GM21717 (cell line): Measurements from ENCODE around the gene SLC11A1.

Experiments used
- ATAC-seq: cut with Tn5 transposase; IDR thresholded peaks from one replicate; pipeline ENCODE4 v1.9.1; 2021; ENCODE audit warnings: mild to moderate bottlenecking, moderate library complexity; ENCODE audit not compliant: unreplicated experiment

SLC11A1 gene

DNA sequence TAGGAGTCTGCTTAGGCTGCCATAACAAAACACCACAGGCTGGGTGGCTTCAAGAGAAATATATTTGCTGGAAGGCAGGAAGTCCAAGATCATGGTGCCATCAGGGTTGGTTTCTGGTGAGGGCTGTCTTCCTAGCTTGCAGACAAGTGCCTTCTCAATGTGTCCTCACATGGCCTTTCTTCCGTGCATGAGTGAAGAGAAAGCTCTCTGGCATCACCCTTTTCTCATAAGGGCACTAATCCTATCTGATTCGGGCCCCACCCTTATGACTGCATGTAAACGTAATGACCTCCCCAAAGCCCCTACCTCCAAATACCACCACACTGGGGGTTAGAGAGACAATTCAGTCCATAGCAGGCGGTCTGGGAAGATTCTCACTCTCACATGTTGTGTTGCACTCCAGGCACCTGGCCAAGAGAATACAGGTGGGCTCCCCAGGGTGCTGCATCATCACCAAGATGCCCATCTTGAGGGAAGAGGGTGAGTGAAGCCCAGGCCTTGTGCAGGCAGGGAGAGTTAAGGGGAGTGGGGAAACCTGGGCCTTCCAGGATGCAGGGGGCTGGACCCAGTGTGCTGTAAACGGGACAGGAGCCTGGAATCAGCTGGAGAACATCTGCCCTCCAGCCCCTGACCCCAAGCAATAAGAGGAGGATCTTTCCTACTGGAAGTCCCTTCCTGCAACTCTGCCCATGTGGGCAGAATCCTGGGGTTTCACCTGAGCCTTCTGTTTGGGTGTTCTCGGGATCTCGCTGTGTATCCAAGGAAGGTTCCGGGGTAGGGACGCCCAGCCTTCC, 15.3 kb upstream of the SLC11A1 start:
- ATAC-seq: no peak

DNA sequence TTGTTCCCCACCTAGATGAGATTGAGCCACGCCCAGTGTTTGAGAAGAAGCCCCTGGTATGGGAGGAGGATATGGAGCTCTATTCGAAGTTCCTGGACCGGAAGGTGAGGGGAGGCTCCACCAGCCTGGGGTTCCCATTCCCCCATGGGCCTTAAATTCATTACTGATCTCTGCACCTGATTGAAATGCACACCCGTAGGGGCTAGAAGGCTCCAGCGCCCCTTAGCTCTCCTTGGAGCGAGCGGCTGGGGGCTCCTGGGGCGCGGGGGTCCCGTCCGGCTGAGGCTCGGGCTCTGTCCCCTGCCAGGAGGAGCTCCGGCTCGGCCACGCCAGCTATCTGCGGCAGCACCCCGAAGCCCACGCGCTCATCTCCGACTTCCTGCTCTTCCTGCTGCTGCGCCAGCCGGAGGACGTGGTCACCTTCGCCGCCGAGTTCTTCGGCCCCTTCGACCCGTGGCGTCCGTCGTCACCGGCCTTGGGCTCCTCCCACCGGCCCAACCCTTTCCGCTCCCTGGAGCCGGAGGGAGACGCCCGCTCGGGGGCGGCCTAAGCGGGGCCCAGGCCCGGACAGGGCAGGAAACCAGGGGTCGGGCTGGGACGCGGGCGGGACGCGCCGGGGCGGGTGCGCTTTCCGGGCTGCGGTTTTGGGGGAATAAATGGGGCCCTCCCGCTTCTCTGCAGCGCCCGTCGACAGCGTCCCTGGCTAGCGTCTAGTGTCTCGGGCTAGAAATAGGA, 14.5 kb upstream of the SLC11A1 start:
- ATAC-seq: peak; percentile 95

DNA sequence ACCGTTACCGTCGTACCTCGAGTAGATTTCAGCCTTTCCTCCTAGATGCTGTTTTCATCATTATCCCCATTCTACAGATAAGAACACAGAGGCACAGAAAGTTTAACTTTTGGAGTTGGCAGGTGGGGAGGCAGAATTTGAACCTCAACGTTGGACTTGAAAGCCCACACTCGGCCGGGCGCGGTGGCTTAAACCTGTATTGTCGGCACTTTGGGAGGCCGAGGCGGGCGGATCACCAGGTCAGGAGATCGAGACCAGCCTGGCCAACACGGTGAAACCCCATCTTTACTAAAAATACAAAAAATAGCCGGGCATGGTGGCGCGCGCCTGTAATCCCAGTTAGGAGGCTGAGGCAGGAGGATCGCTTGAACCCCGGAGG, 13.9 kb upstream of the SLC11A1 start:
- no peak for ATAC-seq

DNA sequence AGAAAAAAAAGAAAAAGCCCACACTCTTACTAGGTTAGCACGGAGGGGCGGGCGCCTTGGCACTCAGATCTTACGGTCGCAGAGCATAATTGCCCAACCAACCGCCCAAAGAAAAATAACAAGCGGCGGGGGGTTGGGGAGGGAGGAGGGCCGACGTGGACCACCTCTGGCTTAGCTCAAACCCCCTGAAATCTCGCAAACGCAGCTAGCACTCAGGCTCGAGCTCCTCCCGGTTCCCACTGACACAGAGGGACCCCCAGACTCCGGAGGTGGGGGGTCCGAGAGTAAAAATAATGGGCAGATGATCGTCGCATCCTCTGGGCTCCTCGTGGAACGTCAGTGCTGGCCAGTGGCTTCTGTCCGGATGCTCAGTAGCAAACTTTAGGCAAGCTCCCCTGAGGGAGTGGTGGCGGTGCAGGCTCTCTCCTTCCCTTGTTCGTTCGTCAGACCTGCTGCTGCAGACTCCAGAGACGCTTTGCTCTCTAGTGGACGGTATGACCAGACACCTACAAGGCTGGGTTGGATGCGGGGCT, 13.4 kb upstream of the SLC11A1 start:
- ATAC-seq: no peak

DNA sequence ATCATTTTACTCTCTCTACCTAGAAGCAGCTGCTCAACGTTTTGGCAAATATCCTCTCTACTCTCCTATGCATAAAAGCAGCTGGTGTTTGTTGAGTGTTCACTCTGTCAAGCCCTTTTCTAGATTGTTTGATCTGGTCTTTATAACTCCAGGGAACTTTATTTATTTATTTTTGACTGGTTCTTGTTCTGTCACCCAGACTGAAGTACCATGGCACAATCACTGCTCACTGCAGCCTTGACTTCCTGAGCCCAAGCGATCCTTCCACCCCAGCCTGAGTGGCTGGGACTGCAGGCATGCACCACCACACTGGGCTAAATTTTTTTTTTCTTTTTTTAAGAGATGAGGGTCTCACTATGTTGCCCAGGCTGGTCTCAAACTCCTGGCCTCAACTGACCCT, 12.7 kb upstream of the SLC11A1 start:
- no peak for ATAC-seq

DNA sequence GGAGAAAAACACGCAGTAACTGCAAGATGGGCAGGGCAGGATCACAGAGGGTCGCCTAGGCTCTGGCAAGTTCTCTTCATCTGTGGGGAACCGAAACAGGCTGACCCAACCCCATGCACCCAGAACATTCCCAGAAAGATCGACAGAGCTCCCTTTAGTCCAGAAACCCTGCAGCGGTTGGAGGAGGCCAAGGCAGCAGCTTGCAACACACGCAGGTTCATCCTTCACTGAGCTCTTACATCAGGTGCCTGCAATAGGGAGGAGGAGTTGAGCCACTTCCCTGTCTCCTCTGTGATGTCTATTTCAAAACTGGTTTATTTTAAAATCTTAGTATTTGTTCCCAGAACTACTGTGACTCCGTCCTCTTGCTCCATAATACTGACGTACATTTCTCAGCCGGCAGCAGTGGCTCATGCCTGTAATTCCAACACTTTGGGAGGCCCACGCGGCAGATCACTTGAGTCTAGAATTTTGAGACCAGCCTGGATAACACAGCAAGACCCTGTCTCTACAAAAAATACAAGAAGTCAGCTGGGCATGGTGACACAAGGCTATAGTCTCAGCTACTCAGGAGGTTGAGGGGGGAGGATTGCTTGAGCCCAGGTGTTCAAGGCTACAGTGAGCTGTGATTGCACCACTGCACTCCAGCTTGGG, 11.5 kb upstream of the SLC11A1 start:
- ATAC-seq: no peak

DNA sequence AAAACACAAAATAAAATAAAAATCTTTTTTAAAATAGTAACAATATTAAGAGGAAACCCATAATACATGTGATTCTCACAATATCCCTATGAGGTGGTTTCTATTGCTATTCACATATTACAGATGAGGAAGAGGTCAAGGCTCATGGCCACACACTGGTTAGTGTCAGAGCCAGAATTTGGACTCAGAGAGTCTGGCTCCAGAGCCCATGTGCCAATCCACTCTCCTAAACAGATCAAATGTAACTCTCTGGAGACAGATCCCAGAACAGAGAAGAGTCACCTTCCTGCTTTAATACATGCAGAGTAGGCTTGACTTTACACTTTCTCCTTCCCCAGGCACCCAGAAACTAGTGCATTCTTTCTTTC, 10.1 kb upstream of the SLC11A1 start:
- no peak for ATAC-seq

DNA sequence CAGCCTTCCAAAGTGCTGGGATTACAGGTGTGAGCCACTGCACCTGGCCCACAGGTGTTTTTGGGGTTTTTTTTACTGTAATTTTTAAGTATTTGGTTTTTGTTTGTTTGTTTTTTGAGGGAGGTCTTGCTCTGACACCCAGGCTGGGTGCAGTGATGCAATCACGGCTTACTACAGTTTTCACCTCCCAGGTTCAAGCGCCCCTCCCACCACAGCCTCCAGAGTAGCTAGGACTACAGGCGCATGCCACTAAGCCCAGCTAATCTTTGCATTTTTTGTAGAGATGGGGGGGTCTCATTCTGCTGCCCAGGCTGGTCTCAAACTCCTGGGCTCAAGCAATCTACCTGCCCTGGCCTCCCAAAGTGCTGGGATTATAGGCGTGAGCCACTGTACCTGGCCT, 7.3 kb upstream of the SLC11A1 start:
- no peak for ATAC-seq

DNA sequence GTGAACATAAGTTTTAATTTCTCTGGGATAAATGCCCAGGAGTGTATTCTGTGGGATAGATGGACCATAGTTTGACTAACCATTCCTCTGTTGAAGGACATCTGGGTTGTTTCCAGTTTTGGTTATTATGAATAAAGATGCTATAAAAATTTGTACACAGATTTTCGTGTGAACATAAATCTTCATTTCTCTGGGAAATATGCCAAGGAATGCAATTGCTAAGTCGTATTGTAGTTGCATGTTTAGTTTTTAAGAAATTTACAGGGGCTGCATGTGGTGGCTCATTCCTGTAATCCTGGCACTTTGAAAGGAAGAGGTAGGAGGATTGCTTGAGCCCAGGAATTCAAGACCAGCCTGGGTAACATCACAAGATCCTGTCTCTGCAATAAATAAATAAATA, 6.9 kb upstream of the SLC11A1 start:
- no peak for ATAC-seq

DNA sequence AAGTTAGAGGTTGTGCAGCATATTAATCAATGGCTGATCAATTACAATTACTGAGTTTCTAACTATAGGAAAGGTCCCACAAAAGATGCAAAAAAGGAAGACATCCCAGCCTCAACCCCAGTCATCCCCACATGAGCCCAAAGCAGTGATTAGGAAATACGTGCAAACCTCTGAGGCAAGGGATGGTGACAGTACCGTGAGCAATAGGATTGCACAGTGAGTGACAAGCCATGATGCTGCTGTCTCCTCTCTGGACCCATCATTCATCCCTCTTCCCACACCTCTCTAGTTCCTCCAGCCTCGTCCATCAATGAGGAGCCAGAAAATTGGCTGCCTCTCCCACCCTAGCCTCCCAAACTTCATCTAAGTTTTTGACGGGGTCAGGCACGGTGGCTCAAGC, 4.0 kb upstream of the SLC11A1 start:
- ATAC-seq: no peak

DNA sequence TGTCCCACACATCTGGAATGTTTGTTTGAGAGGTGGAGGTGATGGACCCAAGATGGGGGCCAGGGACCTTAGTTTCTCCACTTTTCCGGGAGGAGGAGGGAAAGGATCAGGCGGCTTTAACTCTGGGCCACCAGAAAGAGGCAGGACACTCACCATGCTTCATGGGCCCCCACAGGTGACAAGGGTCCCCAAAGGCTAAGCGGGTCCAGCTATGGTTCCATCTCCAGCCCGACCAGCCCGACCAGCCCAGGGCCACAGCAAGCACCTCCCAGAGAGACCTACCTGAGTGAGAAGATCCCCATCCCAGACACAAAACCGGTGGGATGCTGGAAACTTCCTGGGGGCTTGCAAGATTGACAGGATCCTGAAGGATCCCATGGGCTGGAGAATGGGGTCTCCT, 712 bp downstream of the SLC11A1 start:
- no peak for ATAC-seq

DNA sequence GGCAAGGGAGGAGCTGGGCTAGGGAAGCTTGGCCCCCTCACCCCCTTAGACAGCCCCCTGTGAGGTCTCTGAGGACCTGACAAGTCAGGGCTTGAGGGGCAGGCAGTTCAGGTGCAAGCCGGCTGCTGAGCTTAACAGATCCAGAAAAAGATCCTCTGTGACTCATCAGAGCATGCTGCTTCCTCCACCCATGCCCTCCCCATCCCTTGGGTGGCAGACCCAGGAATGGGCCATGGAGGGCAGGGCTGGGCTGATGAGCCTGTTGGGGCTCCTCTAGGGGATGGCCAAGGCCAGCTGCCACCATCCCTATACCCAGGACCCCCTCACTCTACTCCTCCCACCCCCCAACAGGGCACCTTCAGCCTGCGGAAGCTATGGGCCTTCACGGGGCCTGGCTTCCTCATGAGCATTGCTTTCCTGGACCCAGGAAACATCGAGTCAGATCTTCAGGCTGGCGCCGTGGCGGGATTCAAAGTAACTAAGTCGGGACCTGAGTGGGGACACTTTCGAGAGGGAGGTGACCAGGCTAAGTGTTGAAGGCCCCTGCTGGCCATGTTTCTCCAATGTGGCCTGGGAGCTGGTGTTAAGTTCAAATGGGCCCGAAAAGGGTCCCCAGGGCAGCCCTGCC, 1.9 kb downstream of the SLC11A1 start:
- ATAC-seq: no peak

DNA sequence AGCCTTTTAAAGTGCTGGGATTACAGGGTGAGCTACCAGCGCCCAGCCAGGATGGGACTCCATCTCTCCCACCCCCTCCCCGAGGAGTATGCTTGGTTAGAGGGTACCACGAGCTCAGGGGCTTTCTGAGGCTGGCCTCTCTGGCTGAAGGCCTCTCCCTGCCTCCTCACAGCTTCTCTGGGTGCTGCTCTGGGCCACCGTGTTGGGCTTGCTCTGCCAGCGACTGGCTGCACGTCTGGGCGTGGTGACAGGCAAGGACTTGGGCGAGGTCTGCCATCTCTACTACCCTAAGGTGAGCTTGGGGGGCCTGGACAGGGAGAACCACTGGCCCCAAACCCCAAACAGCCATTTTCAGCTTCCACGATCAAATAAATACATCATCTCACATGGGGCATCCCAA, 2.9 kb downstream of the SLC11A1 start:
- ATAC-seq: no peak

DNA sequence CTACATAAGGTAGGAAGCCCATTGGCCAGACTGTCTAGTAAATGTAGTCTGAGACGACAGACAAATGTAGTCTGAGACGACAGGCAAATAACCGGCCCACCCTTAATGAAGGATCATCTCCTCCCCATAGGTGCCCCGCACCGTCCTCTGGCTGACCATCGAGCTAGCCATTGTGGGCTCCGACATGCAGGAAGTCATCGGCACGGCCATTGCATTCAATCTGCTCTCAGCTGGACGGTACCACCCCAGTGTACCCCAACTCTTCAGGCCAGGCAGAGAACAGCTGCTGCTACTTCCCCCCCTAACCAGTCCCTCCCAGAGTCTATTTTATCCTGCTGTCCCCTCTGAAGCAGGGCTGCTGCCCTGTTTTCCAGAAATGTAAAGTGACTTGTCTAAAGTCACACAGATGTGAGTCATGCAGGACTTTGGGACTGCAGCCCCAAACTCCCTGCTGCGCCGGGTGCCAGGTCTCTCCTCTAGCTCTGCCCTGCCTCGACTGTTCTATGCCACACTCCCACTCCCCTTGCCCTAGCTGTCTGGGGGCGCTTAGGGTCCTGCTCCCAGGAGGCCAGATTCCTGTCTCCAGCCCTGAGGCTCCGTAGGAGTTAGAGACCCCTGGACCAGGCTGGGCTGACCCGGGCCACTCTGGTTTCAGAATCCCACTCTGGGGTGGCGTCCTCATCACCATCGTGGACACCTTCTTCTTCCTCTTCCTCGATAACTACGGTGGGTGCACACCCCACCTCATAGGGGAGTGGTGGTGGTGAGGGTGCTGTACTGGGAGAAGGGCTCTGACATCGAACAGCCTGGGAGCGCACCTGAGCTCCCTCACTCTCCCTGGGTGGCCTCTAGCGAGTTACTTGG, 4.7 kb downstream of the SLC11A1 start:
- no peak for ATAC-seq

DNA sequence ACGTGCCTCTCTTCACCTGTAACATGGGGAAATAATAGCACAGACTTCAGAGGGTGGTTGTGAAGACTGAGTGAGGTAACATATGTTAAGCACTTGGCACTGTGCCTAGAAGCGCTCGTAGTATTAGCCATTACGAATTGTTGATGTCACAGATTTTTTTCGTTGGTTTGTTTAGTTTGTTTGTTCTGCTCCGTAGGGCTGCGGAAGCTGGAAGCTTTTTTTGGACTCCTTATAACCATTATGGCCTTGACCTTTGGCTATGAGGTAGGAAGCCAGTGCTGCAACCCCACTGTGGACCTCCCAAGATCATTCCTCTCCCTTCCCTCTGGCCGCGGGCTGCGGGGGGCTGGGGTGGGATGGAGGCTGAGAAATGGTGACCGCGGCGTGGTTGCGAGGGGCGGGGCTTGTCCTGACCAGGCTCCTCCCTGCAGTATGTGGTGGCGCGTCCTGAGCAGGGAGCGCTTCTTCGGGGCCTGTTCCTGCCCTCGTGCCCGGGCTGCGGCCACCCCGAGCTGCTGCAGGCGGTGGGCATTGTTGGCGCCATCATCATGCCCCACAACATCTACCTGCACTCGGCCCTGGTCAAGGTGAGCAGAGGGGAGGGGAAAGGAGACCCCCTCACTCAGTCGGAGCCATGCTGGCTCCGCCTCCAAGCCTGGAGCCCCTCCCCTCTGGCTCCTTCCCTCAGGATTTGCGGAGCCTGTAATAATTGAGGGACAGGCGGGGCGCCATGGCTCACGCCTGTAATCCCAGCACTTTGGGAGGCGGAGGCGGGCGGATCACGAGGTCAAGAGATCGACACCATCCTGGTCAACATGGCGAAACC, 5.5 kb downstream of the SLC11A1 start:
- no peak for ATAC-seq

DNA sequence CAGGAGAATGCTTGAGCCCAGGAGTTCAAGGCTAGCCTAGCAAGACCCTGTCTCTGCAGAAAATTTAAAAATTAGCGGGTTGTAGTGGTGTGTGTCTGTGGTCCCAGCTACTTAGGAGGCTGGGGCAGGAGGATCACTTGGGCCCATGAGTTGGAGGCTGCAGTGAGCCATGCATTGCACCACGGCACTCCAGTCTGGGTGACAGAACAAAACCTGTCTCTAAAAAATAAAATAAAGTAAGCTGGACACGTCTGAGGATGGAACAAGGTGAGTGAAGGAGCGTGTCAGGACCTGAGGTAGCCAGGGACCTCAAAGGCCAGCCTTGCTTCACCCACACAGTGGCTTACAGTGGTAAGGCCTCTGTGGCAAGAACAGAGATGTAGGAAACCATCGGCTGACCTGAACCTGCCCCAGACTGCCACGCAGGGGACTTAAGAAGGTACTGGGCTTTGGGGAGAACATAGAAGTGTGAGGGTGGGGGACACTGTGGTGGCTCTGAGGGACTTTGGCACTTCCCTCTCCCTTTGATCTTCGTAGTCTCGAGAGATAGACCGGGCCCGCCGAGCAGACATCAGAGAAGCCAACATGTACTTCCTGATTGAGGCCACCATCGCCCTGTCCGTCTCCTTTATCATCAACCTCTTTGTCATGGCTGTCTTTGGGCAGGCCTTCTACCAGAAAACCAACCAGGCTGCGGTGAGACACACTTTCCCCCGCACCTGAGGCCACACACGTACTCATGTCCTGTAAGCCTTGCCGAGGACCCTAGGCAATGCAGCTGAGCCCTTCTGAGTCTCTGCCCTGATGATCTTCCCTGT, 7.5 kb downstream of the SLC11A1 start:
- no peak for ATAC-seq

DNA sequence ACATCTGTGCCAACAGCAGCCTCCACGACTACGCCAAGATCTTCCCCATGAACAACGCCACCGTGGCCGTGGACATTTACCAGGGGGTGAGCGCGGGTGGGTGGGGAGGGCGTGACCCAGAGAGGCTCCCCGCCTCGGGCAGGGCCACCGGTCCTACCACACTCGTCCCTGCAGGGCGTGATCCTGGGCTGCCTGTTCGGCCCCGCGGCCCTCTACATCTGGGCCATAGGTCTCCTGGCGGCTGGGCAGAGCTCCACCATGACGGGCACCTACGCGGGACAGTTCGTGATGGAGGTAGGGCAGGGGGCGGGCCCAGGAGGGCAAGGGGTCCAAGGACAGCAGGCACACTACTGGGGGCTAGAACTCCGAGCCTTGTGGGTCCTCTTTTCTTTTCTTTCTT, 9.1 kb downstream of the SLC11A1 start:
- ATAC-seq: no peak

DNA sequence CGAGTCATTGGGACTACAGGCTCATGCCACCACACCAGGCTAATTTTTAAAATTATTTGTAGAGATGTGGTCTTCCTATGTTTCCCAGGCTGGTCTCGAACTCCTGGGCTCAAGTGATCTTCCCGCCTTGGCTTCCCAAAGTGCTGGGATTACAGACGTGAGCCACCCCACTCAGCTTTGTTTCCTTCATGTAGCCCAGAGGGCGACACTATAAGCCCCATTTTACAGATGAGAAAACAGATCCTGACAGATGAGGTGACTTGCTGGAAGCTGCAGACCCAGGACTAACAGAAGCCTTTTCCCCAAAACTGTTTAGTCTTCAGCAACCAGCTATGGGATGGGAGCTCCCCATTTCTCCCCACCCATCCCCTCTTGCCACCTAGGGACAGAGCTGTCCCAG, 10.4 kb downstream of the SLC11A1 start:
- no peak for ATAC-seq
